ENCODE measurements around the gene CHCHD4. TPM values are rescaled to one million over a fixed set of nuclear protein-coding genes. Genes with fewer than 3 reads are reported as not detected.
"Not testable (repeated sequence)": the region's sequence is repeated elsewhere in the genome, so short reads cannot be mapped to it uniquely, and the experiment has no call there.

The CHCHD4 gene
- polyA plus RNA-seq, 1 donor (not counting 4 experiments of a cell fraction or from before 2014, with no cell fraction given): 22.1 TPM

DNA sequence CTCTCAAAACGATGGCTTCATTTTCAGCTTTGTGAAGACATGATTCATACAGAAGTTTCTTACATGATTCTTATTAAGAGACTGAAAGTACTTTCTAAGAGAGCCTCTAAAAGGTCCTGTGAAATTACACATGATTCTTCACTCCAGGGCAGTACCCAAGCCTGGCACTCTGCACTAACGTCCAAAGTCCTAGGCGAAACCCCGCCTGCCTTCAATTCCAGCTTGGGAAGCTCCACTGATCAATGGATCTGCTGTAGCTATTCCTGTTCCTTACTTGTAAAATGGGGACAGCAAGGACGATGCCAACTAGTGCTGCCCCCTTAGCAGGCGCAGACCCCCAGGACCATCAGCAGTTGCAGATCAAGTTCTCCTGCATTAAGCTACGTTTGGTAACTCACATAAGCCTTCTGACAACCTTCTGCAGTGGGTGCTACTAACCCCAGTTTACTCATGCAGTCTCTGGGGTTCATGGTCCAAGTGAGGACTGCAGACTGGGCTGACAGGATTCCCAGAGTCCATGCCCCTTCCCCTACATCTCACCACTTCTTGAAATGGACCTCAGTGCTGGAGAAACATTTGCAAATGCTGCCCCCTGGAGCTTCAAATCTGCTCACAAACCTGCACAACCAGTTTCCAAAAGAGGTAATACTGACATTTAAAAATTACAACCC, 10.6 kb downstream of the CHCHD4 start:
- no peaks in the 10 kb centered on the region for H4K20me1 ChIP-seq (ENCODE audit: control insufficient read depth, extremely low read depth, insufficient read depth, low read length)
- FAIRE-seq (no peak), DNase-seq (ENCODE audit: low read depth, low spot score) (no peak)
- H3K27ac ChIP-seq (ENCODE audit: control insufficient read depth, insufficient read depth, low read length): no peak overlapping the region
- H3K9me1 ChIP-seq (ENCODE audit: control insufficient read depth, extremely low read depth, insufficient read depth, low read length): no peaks in the 10 kb centered on the region
- TF ChIP-seq EZH2 (IDR thresholded peaks at IDR 0.05; ENCODE audit: low read length): no peak
- TF ChIP-seq, protein P1, sequence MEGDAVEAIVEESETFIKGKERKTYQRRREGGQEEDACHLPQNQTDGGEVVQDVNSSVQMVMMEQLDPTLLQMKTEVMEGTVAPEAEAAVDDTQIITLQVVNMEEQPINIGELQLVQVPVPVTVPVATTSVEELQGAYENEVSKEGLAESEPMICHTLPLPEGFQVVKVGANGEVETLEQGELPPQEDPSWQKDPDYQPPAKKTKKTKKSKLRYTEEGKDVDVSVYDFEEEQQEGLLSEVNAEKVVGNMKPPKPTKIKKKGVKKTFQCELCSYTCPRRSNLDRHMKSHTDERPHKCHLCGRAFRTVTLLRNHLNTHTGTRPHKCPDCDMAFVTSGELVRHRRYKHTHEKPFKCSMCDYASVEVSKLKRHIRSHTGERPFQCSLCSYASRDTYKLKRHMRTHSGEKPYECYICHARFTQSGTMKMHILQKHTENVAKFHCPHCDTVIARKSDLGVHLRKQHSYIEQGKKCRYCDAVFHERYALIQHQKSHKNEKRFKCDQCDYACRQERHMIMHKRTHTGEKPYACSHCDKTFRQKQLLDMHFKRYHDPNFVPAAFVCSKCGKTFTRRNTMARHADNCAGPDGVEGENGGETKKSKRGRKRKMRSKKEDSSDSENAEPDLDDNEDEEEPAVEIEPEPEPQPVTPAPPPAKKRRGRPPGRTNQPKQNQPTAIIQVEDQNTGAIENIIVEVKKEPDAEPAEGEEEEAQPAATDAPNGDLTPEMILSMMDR (optimal IDR thresholded peaks at IDR 0.05 in 1 of 3, IDR thresholded peaks at IDR 0.05 in 1 of 3, conservative IDR thresholded peaks at IDR 0.05 in 1 of 3; ENCODE audit: extremely low read depth in 1 of 3, insufficient read depth in 2 of 3, low read length in 3 of 3): peak; percentile 21 to 48 (median 44)
- no peak overlapping the region for H3K4me2 ChIP-seq (ENCODE audit: control insufficient read depth, extremely low read depth, insufficient read depth, low read depth, low read length)
- peaks cover 16% of the 10 kb centered on the region for H3K79me2 ChIP-seq (ENCODE audit: control insufficient read depth, insufficient read depth, low read length)
- H3K9ac ChIP-seq (ENCODE audit: control insufficient read depth, extremely low read depth, insufficient read depth, low read length): no peak overlapping the region
- H3K4me3 ChIP-seq (ENCODE audit: control insufficient read depth in 2 of 3, extremely low read depth in 1 of 3, insufficient read depth in 2 of 3, low read depth in 1 of 3, low read length in 3 of 3): no peak overlapping the region
- dilution Hi-C loops (cut with MboI; ENCODE audit: extremely low pct_ligation_motif_present, low sequenced_read_pairs): no loop called here
- H3K9me3 ChIP-seq (ENCODE audit: control insufficient read depth, low read depth, low read length): no peaks in the 10 kb centered on the region
- H3K4me1 ChIP-seq (ENCODE audit: control insufficient read depth, extremely low read depth, insufficient read depth, low read length): peaks cover 7% of the 10 kb centered on the region
- no peak overlapping the region for H2AFZ ChIP-seq (ENCODE audit: control insufficient read depth, low read length)
- H3K36me3 ChIP-seq (ENCODE audit: control insufficient read depth in 2 of 2, extremely low read depth in 1 of 2, insufficient read depth in 2 of 2, low read length in 2 of 2): peaks cover 27 to 38% of the 10 kb centered on the region in 2 experiments
- no peaks in the 10 kb centered on the region for H3K27me3 ChIP-seq (ENCODE audit: control insufficient read depth, extremely low read depth, insufficient read depth, low read length)

DNA sequence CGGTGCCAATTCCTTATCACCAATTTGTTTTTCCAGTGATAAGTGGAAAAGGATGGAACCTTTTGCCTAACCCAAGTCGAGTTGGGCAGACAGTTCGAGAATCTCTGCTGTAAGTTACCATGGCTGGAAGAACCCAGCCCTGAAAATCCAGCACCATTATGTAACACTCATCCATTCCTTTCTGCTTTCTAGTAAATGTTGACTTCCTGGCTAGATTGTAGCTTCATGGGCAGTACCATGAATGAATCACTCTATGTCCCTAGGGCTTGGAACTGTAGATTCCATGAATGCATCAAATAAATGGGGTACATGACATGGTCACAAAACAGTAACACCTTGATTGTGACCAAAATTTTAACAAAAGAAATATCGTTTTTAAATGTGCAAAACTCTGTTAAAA, 14.0 kb downstream of the CHCHD4 start:
- no peak for TF ChIP-seq EZH2 (IDR thresholded peaks at IDR 0.05; ENCODE audit: low read length)
- TF ChIP-seq, protein P1 (optimal IDR thresholded peaks at IDR 0.05 in 1 of 3, IDR thresholded peaks at IDR 0.05 in 1 of 3, conservative IDR thresholded peaks at IDR 0.05 in 1 of 3; ENCODE audit: extremely low read depth in 1 of 3, insufficient read depth in 2 of 3, low read length in 3 of 3): no peak
- Histone ChIP-seq H3K27ac (ENCODE audit: control insufficient read depth, insufficient read depth, low read length) (no peak overlapping the region), H3K27me3 (ENCODE audit: control insufficient read depth, extremely low read depth, insufficient read depth, low read length) (no peaks in the 10 kb centered on the region), H3K4me2 (ENCODE audit: control insufficient read depth, extremely low read depth, insufficient read depth, low read depth, low read length) (no peak overlapping the region), H3K79me2 (ENCODE audit: control insufficient read depth, insufficient read depth, low read length) (no peaks in the 10 kb centered on the region), H3K36me3 (ENCODE audit: control insufficient read depth in 2 of 2, extremely low read depth in 1 of 2, insufficient read depth in 2 of 2, low read length in 2 of 2) (peaks cover 13 to 22% of the 10 kb centered on the region in 2 experiments), H3K9ac (ENCODE audit: control insufficient read depth, extremely low read depth, insufficient read depth, low read length) (no peak overlapping the region), H2AFZ (ENCODE audit: control insufficient read depth, low read length) (no peak overlapping the region), H4K20me1 (ENCODE audit: control insufficient read depth, extremely low read depth, insufficient read depth, low read length) (no peaks in the 10 kb centered on the region), H3K4me3 (ENCODE audit: control insufficient read depth in 2 of 3, extremely low read depth in 1 of 3, insufficient read depth in 2 of 3, low read depth in 1 of 3, low read length in 3 of 3) (no peak overlapping the region), H3K9me1 (ENCODE audit: control insufficient read depth, extremely low read depth, insufficient read depth, low read length) (no peaks in the 10 kb centered on the region), H3K9me3 (ENCODE audit: control insufficient read depth, low read depth, low read length) (no peaks in the 10 kb centered on the region), H3K4me1 (ENCODE audit: control insufficient read depth, extremely low read depth, insufficient read depth, low read length) (no peaks in the 10 kb centered on the region)
- no peak for FAIRE-seq
- no peak for DNase-seq (ENCODE audit: low read depth, low spot score)
- dilution Hi-C loops (cut with MboI; ENCODE audit: extremely low pct_ligation_motif_present, low sequenced_read_pairs): no loop called here

DNA sequence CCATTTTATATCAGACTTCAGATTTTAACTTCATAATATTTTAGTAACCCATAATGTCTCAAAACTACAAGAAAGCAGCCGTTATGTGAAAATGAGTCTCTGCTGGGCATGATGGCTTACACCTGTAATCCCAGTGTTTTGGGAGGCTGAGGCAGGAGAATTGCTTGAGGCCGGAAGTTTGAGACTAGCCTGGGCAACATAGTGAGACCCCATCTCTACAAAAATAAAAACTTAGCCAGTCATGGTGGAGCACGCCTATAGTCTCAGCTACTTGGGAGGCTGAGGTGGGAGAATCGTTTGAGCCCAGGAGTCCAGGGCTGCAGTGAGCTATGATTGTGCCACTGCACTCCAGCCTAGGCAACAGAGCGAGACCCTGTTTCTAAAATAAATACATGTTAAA, 14.8 kb downstream of the CHCHD4 start:
- H3K27me3 ChIP-seq (ENCODE audit: control insufficient read depth, extremely low read depth, insufficient read depth, low read length); dilution Hi-C loops (cut with MboI; ENCODE audit: extremely low pct_ligation_motif_present, low sequenced_read_pairs); FAIRE-seq: not testable (repeated sequence)

More for the DNA sequence above, 14.8 kb downstream of the CHCHD4 start:
- DNase-seq (ENCODE audit: low read depth, low spot score); H4K20me1 ChIP-seq (ENCODE audit: control insufficient read depth, extremely low read depth, insufficient read depth, low read length); H2AFZ ChIP-seq (ENCODE audit: control insufficient read depth, low read length); H3K9me3 ChIP-seq (ENCODE audit: control insufficient read depth, low read depth, low read length); H3K4me1 ChIP-seq (ENCODE audit: control insufficient read depth, extremely low read depth, insufficient read depth, low read length); H3K9ac ChIP-seq (ENCODE audit: control insufficient read depth, extremely low read depth, insufficient read depth, low read length); H3K79me2 ChIP-seq (ENCODE audit: control insufficient read depth, insufficient read depth, low read length); H3K4me2 ChIP-seq (ENCODE audit: control insufficient read depth, extremely low read depth, insufficient read depth, low read depth, low read length); H3K9me1 ChIP-seq (ENCODE audit: control insufficient read depth, extremely low read depth, insufficient read depth, low read length); H3K4me3 ChIP-seq (ENCODE audit: control insufficient read depth in 2 of 3, extremely low read depth in 1 of 3, insufficient read depth in 2 of 3, low read depth in 1 of 3, low read length in 3 of 3); H3K27ac ChIP-seq (ENCODE audit: control insufficient read depth, insufficient read depth, low read length): not testable (repeated sequence)
- H3K36me3 ChIP-seq (ENCODE audit: control insufficient read depth in 2 of 2, extremely low read depth in 1 of 2, insufficient read depth in 2 of 2, low read length in 2 of 2): peaks cover 7 to 13% of the 10 kb centered on the region in 2 experiments

Measured in keratinocyte (primary cell).